NCI-H748 (cell line): ENCODE results near the gene ZFP14.
"Not testable (repeated sequence)": the region's sequence is repeated elsewhere in the genome, so short reads cannot be mapped to it uniquely, and the experiment has no call there.

ENCODE experiments used
- DNase-seq: peaks from one replicate; lab custom pipeline; 2025; ENCODE audit not compliant: unreplicated experiment; lab: John Stamatoyannopoulos, UW

ZFP14 gene

DNA sequence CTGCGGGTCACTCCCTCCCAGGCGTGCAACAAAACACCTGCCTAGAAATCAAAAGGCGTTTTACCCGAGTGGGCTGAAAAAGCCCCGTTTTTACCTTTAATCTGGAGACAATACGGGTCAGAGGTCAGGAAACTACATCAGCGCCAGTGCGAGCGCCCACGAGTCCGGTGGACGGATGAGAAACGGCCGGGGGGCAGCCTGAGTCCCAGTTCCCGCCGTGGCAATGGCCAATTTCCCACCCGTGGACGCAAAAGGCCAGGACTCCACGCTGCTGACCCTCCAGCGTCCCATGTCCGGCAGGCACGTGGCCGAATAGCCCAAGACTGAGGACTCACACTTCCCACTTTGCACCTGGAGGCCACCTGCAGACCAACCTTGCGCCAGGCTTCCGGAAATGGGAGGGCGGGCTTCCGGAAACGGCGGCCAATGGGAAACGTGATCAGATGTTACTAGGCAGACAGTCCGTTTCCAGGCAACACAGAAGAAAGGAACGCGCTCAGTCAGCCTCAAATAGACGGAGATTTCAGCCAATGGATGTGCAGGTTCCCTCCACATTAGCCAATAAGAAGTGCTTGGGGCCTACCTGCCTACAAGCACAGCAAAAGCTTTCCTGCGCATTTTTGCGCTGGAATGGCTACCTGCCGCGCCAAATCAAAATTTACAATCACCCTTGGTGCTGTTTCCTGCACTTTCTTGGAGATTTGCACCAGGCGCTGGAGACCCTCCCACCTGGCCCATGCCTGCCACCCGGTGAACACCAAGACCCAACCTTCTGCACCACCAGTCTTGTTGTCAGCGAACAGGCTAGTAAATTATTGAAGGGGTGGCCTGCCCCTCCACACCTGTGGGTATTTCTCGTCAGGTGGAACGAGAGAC is 47.4 kb downstream of the ZFP14 start:
- peak; percentile 85 for DNase-seq

DNA sequence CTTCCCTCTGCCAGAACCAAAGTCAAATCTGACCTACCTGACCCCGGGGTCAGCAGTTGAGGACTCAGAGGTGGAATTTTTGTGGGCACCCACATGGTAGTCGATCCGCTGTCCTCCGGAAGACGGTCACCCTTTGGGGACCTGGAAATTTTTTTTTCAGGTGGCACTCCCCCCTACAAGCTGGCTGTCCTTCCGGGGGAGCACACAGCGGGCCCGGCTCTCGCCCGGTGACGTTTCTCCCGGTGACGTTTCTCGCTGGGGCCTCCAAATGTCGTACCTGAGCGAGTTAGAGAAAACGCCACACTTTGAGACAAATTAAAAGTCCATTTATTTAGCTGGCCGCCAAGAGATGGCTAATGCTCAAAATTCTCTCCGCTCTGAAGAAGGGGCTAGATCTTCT is 48.8 kb downstream of the ZFP14 start:
- DNase-seq, result no peak

DNA sequence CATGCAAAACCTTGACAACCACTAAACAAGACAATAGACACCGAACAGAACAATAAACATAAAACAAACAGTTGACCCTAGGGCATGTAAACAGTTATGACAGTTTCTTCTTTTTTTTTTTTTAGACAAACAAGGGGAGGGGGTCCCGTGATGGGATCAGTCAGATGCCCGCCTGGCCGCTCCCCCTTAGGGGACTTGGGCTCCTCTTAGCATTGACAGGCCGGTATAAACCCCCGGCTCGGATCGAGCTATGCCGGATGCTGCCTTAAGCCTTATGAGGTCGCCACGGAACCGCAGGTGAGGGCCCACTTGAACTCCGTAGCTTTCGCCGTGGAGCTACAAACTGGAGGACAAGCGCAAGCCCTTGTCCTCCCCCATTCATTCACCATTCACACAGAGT is 49.5 kb downstream of the ZFP14 start:
- not testable (repeated sequence) for DNase-seq

DNA sequence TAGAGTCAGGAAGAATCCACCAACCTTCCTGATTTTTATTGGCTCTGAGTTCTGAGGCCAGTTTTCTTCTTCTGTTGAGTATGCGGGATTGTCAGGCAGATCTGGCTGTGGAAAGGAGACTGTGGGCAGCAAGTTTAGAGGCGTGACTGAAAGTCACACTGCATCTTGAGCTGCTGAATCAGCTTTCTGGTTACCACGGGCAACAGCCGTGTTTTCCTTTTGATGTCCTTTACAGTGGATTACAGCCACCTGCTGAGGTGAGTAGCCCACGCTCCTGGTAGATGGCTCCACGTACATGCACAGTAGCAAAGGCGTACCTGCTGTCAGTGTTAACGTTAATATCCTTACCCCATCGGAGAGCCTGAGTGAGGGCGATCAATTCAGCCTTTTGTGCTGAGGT is 52.4 kb downstream of the ZFP14 start:
- peak; percentile 75 for DNase-seq

DNA sequence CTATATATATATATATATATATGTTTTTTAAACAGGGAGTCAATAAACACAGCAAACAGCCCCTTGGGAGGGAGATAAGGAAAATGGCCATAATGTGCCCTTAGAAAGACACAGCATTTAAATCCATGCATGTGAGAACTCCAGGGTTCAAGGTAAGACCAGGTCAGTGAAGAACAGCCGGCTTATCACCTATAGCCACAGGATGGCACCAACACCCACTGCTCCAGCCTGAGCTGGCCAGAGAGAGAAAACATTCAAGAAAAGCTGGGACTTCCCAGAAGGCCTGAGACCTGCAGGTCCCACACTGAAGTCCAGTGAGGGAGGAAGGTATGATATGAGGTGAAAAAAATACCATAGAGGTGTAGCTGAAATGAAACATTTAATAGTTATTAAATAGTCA is 63.8 kb downstream of the ZFP14 start:
- DNase-seq, result not testable (repeated sequence)

DNA sequence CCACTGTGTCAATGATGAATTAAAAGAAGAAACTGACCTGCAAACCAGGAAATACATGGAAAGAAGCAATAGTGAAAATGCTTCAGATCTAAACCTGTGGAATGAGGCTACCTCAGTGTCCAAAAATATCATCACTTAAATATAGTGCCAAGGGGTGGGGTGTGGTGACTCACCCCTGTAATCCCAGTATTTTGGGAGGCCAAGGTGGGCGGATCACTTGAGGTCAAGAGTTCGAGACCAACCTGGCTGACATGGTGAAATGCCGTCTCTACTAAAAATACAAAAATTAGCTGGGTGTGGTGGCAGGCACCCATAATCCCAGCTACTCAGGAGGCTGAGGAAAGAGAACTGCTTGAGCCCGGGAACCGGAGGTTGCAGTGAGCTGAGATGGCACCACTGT is 64.9 kb downstream of the ZFP14 start:
- not testable (repeated sequence) for DNase-seq

DNA sequence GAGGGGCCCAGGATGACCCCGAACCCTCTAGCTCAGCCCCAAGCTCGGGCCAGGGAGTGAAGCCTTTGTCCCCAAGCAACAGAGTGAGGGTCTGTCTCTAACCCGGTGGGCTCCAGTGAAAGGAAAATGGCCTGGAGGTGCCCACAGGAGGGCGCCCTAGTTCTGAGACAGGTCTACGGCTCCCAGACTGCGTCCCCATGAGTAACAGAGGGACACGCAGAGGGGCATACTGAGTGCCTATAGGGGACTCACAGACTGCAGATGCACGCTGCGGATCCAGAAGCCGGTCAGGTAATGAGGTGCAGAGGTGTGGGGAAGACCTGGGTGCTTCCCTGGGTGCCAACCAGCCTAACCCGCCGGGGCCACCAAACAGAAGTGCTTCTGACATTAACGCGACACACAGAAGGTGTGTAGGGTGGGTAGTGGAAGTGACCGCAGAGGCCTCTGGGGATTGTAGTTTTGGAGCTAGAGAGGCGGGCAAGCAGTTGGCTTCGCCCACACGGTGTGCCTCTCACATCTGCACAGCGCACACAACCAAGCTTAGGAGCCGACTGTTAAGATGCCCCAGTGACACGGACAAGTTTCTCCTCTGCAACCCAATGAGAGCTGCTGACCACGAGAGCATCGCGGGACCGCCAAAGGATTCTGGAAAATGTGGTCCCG is 67.8 kb downstream of the ZFP14 start:
- DNase-seq, result not testable (repeated sequence)

DNA sequence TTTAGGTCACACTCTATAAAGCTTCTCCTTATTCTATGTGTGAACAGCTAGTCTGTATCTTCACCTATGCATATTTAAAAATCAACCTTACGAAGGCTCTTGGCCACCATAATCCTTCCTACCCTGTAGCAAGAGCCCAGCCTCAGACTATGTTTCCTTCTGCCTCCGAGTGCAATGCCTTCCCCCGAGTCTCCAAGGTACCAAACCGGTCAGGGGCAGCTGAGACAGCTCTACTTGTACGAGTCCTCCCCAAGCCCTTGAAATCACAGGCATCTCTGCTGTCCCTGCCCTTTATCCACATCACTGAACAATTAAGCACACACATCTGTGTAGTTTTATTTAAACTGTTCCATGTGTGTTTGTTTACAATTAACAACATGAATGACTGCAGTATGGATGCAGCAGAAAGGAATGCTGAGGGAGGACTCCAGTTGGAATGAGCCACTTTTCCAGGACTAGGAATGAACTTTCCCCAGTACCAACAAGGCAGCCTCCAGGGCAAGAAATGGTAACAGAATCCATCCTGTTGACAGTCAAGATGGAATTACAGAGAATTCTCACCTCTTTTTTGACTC is 68.5 kb downstream of the ZFP14 start:
- not testable (repeated sequence) for DNase-seq

DNA sequence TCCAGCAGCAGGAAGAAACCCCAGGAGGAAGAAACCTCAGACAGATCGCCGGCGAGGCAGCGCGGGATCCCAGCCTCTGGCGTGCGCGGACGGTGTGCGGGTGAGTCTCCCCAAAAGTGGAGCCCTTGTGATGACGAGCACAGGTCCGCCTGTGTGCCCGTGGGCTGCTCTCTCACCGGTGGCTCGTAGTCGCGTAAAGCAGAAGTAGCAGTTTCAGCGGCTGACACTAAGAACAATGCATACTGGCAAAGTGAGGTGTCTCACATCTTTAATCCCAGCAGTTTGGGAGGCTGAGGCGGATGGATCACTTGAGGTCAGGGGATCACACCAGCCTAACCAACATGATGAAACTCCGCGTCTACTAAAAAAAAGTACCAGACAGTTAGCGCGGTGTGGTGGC is 69.2 kb downstream of the ZFP14 start:
- DNase-seq, result not testable (repeated sequence)

DNA sequence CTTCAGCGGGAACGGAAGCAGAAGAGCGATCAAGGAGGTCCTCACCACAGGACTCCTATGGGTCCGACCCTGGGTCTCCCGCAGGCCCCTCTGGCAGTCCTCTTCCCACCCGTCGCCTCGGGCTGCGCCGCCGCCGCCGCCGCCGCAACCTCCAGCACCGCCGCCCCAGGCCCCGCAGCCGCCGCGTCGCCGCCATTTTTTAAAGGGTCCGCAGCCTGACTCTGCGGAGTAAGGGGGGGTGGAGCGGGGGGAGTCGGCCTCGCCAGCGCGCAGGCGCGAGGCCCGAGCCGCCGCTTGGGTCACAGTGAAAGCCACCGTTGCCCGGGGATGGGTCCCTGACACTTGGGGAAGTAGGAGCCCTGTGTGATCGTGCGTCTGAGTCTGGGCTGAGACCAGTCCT is 69.7 kb downstream of the ZFP14 start:
- not testable (repeated sequence) for DNase-seq

DNA sequence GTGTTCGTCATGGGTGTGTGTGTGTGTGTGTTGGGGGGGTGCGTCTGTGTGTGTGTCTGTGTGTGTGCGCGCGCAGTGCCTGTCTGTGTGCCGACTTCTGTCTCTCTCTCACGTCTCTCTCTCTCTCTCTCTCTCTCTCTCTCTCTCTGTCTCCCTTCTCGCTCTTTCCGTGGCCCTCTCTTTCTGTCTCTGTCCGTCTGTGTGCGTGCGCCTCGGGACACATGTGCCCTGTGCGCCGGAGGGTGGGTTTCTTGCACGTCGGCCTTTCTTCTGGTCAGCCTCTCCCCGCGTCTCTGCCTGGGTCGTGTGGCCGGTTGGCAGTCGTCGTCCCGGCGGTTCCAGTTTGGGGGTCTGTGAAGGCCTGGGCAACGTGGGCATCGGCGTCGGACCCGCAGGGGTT is 86.7 kb downstream of the ZFP14 start:
- DNase-seq, result not testable (repeated sequence)
